HG03457 (cell line): Measurements from ENCODE around the gene ZNF205.

Experiments used
- ATAC-seq: cut with Tn5 transposase; IDR thresholded peaks from one replicate; pipeline ENCODE4 v1.9.1; 2021; ENCODE audit warnings: moderate number of reproducible peaks; ENCODE audit not compliant: unreplicated experiment

Gene ZNF205

GRCh38 chr16:3084969-3085670 lies 27.3 kb upstream of the ZNF205 start:
- no peak for ATAC-seq

GRCh38 chr16:3085868-3086595 lies 26.4 kb upstream of the ZNF205 start:
- no peak for ATAC-seq

GRCh38 chr16:3086596-3087242 lies 25.7 kb upstream of the ZNF205 start:
- ATAC-seq: no peak

- ATAC-seq: no peak
Observed at GRCh38 chr16:3087243-3088235, 24.8 kb upstream of the ZNF205 start.

- ATAC-seq: no peak
Observed at GRCh38 chr16:3088450-3088849, 23.9 kb upstream of the ZNF205 start.

- ATAC-seq: no peak
Observed at GRCh38 chr16:3088925-3089716, 23.3 kb upstream of the ZNF205 start.

- no peak for ATAC-seq
Observed at GRCh38 chr16:3089717-3090592, 22.4 kb upstream of the ZNF205 start.

- no peak for ATAC-seq
Observed at GRCh38 chr16:3091551-3091950, 20.8 kb upstream of the ZNF205 start.

- ATAC-seq: no peak
Observed at GRCh38 chr16:3092501-3092941, 19.9 kb upstream of the ZNF205 start.

- no peak for ATAC-seq
Observed at GRCh38 chr16:3094289-3095027, 17.9 kb upstream of the ZNF205 start.

GRCh38 chr16:3095869-3096268 lies 16.5 kb upstream of the ZNF205 start:
- ATAC-seq: no peak

- ATAC-seq: no peak
Observed at GRCh38 chr16:3096362-3096761, 16.0 kb upstream of the ZNF205 start.

- ATAC-seq: no peak
Observed at GRCh38 chr16:3097266-3097665, 15.1 kb upstream of the ZNF205 start.

- no peak for ATAC-seq
Observed at GRCh38 chr16:3098459-3099394, 13.7 kb upstream of the ZNF205 start, which contains the start of gene ZSCAN10. ZSCAN10 (minus strand) TSS chr16:3099294; CDS start chr16:3092937, 6,357 bp downstream.

GRCh38 chr16:3099395-3099731 lies 13.0 kb upstream of the ZNF205 start:
- no peak for ATAC-seq

GRCh38 chr16:3099732-3100499 lies 12.5 kb upstream of the ZNF205 start:
- no peak for ATAC-seq
